Thoracic aorta (tissue), 2 donors: ENCODE measurements around the gene SCD. TPM values are rescaled to one million over a fixed set of nuclear protein-coding genes. Genes with fewer than 3 reads are reported as not detected.

Experiments used
- ATAC-seq: fragments of 150-250 bp; one replicate; pipeline ENCODE4 v1.8.0; 2017; ENCODE audit warnings: low read depth; ENCODE audit not compliant: insufficient number of reproducible peaks, low FRiP score
- DNase-seq: peaks from one replicate; pipeline ENCODE4 v3.0.0-alpha.2; 2020; ENCODE audit warnings: low spot score
- H3K27ac ChIP-seq, 2 donors: fragments of 200-600 bp; sonication (generic); 1 replicate in 1 of 2; 2 replicates in 1 of 2; pipeline ENCODE4 v1.5.1; 2016; ENCODE audit warnings: mild to moderate bottlenecking in 2 of 2, moderate library complexity in 2 of 2
- H3K27me3 ChIP-seq: fragments of 200-600 bp; sonication (generic); replicated peaks from 2 replicates; pipeline ENCODE4 v1.6.0; 2016; ENCODE audit warnings: mild to moderate bottlenecking; ENCODE audit not compliant: insufficient read depth
- H3K36me3 ChIP-seq: fragments of 200-600 bp; sonication (generic); one replicate; pipeline ENCODE4 v1.5.1; 2016
- H3K4me1 ChIP-seq, 2 donors: fragments of 200-600 bp; sonication (generic); 1 replicate in 1 of 2; 2 replicates in 1 of 2; pipeline versions ENCODE4 v1.5.1 to v1.6.0; 2016; ENCODE audit warnings: low read depth in 2 of 2, mild to moderate bottlenecking in 1 of 2; ENCODE audit not compliant: control insufficient read depth in 1 of 2
- H3K4me3 ChIP-seq: fragments of 200-600 bp; sonication (generic); 2 replicates; pipeline ENCODE4 v1.5.1; 2016; ENCODE audit warnings: mild to moderate bottlenecking
- H3K9me3 ChIP-seq: fragments of 200-600 bp; sonication (generic); 2 replicates; pipeline ENCODE4 v1.5.1; 2016
- total RNA-seq, 2 donors: library from RNA; depleted of rRNA; stranded (reverse); fragments of >200 nt; gene quantifications; one replicate each; pipeline versions ENCODE4 v1.1.0 to v1.2.3, GENCODE V29; 2016
- TF ChIP-seq, protein P1 (sequence below): fragments of 200-600 bp; sonication (generic); IDR thresholded peaks from one replicate; pipeline ENCODE4 v1.5.1; 2019; ENCODE audit warnings: antibody characterized with exemption

Gene SCD
- total RNA-seq, 2 donors from 2014 or later: 12.8 to 16.7 TPM

DNA sequence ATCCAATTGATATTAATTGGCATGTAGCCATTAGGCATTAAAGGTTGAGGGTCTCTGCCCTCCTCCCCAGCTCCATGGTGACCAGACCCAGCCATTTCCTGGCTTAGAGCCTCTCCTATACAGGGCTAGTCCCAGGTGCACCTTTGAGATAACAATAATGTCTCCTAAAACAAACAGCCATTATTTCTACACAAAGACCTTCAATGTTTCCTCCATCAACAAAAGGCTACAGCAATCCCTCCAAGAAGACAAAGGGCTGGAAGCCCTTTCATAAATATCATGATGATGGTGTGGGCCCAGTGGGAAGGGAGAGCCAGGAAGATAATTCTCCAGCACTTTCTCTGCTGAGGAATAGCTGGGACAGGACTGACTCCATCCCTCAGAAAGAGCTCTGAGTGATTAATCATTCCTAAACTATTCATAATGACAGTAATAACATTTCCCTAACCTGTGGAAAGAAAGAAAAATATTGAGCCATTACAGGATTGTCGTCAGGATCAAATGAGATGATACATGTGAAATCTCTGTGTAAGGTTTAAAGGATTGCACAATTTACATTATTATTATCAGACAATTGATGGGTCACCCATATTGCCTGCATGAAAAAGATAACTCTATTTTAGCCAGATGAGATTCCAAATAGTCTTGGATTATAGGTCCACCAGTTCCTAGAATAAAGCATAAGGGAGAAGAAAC is 27.2 kb upstream of the SCD start:
- Histone ChIP-seq H3K4me1 (no peaks in the 10 kb centered on the region), H3K27ac (no peak overlapping the region), H3K27me3 (no peaks in the 10 kb centered on the region), H3K9me3 (no peaks in the 10 kb centered on the region), H3K4me3 (no peak overlapping the region), H3K36me3 (no peaks in the 10 kb centered on the region)
- TF ChIP-seq, protein P1, sequence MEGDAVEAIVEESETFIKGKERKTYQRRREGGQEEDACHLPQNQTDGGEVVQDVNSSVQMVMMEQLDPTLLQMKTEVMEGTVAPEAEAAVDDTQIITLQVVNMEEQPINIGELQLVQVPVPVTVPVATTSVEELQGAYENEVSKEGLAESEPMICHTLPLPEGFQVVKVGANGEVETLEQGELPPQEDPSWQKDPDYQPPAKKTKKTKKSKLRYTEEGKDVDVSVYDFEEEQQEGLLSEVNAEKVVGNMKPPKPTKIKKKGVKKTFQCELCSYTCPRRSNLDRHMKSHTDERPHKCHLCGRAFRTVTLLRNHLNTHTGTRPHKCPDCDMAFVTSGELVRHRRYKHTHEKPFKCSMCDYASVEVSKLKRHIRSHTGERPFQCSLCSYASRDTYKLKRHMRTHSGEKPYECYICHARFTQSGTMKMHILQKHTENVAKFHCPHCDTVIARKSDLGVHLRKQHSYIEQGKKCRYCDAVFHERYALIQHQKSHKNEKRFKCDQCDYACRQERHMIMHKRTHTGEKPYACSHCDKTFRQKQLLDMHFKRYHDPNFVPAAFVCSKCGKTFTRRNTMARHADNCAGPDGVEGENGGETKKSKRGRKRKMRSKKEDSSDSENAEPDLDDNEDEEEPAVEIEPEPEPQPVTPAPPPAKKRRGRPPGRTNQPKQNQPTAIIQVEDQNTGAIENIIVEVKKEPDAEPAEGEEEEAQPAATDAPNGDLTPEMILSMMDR: no peak
- no peak for ATAC-seq
- DNase-seq: no peak

DNA sequence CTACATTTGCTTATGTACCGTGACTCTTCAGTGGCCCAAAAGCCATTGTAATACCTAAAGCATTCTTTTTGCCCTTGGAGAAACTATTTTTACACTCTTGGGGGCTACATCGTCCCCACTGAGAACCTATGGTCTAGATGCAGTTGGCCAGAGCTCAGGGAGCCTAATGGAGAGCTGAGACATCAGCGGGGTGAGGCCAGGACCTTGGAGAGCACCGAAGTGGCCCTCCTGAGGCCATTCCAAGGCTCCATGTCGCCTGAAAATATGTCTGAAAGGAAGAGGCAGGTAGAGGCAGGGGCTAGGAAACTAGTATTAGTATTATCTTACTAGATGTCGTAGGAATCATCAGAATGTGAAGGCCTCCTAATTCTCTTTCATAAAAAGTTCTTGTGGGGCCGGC is 21.9 kb upstream of the SCD start:
- no peak for ATAC-seq
- TF ChIP-seq, protein P1: no peak
- Histone ChIP-seq H3K4me3 (no peak overlapping the region), H3K36me3 (no peaks in the 10 kb centered on the region), H3K27me3 (no peaks in the 10 kb centered on the region), H3K9me3 (no peaks in the 10 kb centered on the region), H3K27ac (no peak overlapping the region), H3K4me1 (no peaks in the 10 kb centered on the region)
- DNase-seq: no peak

DNA sequence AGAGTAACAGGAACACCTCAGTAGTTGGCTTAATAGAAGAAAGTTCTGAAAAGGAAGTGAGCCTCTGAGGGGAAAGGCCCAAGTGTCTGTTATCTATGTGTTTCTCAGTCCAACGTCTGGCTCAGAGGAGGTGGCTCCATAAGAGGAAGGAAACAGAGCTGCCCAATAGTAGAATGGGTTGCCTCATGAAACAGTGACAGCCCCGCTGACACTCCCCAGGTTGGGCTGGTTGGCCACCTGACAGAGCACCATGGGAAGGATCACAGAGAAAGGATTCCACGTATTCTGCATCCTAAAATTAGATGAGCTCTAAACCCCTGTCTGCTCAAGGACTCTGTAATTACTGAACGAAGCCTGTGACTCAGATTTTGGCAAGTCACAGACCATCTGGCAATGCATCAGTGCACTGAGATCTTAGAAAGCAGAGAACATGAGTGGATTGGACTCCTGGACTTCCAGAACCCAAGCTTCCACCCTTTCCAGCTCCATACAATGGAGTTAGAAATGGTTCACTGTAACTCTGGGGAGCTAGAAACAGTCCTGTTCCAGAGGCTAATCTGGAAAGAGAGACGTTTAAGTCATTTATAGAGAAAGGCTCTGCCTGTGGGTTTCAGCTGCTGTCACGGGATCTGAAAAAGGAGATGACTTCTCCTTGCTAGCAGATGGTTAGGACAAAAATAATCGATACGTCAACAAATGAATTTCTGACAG is 19.9 kb upstream of the SCD start:
- DNase-seq: no peak

DNA sequence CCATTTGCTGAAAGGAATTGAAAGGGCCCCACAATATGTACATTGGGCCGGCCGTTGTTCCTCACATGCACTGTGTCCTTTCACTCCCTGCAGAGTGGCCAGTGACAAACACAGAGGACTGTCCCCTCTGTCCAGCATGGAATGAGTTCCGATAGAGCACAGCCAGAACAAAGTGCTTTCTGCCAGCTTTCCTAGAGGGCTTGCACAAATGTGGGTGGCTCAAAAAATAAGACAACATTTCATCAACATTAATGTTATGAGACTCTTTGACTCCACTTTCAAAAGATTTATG is 19.4 kb upstream of the SCD start:
- H3K4me1 ChIP-seq: no peaks in the 10 kb centered on the region
- no peak for DNase-seq
- TF ChIP-seq, protein P1: no peak
- no peak for ATAC-seq
- no peaks in the 10 kb centered on the region for H3K27me3 ChIP-seq
- H3K27ac ChIP-seq: no peak overlapping the region
- no peak overlapping the region for H3K4me3 ChIP-seq
- no peaks in the 10 kb centered on the region for H3K36me3 ChIP-seq
- H3K9me3 ChIP-seq: no peaks in the 10 kb centered on the region

More for the DNA sequence above, 19.9 kb upstream of the SCD start:
- Histone ChIP-seq H3K4me1 (no peaks in the 10 kb centered on the region), H3K9me3 (no peaks in the 10 kb centered on the region), H3K27me3 (no peaks in the 10 kb centered on the region), H3K36me3 (no peaks in the 10 kb centered on the region), H3K27ac (no peak overlapping the region), H3K4me3 (no peak overlapping the region)
- ATAC-seq: no peak
- TF ChIP-seq, protein P1: no peak

DNA sequence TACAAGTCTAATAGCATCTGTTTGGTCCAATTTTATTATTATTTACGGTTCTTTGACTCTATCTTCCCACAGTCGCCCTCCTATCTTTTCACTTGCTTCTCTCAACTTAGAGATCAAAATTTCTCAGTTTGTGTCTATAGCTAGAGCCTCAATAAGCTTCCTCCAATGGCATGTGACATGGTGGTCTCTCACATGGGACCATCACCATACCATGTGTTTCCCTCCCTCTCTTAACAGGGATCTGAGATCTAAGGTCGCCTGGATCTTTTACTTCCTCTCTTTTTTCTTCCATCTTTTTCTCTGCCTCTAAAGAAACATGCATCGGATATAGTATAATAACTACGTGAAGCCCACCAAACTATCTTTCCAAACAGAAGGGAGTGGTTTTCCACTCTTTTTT is 18.8 kb upstream of the SCD start:
- H3K27me3 ChIP-seq: no peaks in the 10 kb centered on the region
- H3K4me3 ChIP-seq: no peak overlapping the region

More for the DNA sequence above, 18.8 kb upstream of the SCD start:
- no peak overlapping the region for H3K27ac ChIP-seq
- DNase-seq (no peak), ATAC-seq (no peak)
- TF ChIP-seq, protein P1: no peak
- H3K9me3 ChIP-seq: no peaks in the 10 kb centered on the region
- no peaks in the 10 kb centered on the region for H3K36me3 ChIP-seq
- no peaks in the 10 kb centered on the region for H3K4me1 ChIP-seq
